OCI-M1 (cell line): Measurements from ENCODE around the gene ME3.

Experiments used
- DNase-seq: peaks from one replicate; lab custom pipeline; 2025; lab: John Stamatoyannopoulos, UW

ME3 gene

DNA sequence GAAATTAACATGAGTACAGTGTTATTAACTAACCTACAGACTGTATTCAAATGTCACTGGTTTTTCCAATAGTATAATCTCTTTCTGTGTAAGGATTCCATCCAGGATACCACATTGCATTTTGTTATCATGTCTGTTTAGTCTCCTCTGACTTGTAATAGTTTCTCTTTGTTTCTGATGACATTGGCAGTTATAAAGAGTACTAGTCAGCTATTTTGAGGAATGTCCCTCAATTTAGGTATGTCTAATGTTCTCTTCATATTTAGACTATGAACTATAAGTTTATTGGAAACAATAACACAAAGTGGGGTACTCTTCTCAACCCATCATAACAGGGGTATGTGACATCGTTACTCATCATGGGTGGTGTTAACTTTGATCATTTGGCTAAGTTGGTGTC lies 20.3 kb upstream of the ME3 start:
- DNase-seq, result no peak

DNA sequence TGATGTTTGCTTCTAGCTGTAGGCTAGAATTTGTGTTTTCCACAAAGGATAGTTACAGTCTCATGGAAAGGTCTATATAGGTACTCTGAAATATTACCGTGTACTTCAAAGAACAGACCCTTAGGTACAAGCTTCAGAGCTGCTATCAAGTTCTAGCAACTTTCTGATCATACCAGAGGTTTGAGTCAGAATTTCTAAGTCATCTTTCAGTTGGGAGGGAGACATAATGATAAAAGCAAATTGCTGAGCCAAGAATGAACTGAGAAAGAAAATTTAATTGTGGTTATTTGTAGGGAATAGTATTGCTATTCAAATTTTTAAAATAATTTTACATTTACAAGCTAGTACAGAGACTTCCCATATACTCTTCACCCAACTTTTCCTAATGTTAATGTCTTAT lies 19.9 kb upstream of the ME3 start:
- DNase-seq, result no peak

DNA sequence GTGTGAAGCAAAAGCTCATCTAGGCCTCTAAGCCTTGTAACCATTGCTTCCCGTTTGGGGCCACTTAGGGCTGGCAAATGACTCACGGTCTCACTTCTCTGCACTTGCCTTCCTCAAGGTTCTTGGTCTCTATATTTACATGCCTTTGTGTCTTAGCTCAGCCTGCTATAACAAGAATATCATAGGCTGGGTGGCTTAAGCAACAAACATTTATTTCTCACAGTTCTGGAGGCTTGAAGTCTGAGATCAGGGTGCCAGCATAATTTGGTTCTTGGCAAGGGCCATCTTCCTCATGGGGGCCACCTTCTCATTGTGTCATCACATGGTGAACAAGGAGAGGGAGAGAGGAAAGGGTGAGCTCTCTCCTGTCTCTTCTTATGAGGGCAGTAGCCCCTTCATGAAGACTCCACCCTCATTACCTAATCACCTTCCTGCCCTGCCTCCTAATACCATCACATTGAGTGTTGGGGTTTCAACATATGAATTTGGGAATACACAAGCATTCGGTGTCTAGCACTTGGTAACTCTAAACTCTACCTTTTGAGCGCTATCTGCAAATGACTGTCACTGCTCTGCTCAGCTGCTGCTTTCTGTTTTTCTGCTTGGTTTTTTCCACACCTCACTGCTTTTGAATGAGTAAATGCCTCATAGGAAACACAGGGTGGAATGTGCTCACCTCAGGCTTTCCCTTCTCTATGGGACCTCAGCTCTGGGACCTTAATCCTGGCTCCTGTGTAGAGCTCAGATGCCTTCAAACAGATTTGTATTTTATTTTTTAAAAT lies 16.2 kb upstream of the ME3 start:
- DNase-seq, result peak; percentile 91

DNA sequence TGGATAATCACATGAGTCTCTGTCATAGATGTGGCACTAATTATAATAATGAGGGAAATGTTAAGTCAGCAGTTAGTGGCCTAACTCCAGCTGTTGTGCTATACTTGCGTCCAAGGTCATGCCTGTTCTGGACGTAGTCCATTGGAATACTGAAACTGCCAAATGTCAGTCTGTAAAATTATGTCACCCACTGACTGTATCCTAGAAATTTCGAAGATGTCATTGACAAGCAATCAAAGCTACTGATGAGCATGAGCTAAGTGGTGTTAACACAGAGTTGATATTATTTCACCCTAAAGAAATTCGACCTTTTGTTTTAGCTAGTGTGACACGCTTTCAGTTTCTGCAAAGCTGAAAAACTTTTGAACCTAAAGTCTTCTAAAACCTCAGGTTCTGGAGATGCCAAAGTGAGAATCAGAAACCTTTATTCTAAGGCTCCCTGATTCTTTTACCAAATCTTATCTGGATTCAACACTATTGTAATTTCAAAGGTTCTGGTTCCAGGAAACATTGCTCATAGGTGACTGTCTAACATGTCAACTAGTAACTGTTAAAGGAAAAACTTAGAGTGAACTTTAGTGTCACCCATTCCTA lies 14.9 kb upstream of the ME3 start:
- peak; percentile 68 for DNase-seq

DNA sequence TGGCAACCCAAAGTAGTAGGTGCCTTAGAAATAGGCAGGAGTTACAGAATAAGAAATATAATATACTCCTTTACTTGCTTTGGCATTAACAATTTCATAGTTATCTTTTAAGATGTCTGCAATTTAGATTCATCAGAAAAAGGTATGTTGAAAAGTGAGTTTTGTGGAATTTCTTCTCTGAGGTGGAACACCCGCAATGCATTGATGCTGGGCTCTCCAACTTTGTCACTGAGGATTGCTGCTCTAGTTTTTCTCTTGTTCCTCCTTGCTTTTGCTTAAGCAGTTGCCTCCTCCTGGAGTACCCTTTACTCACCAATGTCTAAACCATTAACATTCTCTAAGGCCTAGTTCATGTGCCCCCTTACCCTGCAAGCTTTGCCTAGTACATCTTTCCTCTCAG lies 14.1 kb upstream of the ME3 start:
- no peak for DNase-seq

DNA sequence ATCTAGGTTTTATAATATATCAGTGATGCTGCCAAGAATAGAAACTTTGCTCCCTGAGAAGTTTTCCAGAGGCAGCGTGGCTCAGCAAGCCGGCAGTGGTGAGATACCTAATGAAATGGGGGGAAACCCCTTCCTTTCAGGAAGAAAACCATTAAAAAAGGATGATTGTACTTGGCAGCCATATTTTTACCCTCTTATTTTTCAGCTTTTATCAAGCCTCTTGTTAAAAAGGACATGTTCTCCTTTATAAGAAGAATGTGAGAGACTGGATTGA lies 9.0 kb upstream of the ME3 start:
- no peak for DNase-seq

DNA sequence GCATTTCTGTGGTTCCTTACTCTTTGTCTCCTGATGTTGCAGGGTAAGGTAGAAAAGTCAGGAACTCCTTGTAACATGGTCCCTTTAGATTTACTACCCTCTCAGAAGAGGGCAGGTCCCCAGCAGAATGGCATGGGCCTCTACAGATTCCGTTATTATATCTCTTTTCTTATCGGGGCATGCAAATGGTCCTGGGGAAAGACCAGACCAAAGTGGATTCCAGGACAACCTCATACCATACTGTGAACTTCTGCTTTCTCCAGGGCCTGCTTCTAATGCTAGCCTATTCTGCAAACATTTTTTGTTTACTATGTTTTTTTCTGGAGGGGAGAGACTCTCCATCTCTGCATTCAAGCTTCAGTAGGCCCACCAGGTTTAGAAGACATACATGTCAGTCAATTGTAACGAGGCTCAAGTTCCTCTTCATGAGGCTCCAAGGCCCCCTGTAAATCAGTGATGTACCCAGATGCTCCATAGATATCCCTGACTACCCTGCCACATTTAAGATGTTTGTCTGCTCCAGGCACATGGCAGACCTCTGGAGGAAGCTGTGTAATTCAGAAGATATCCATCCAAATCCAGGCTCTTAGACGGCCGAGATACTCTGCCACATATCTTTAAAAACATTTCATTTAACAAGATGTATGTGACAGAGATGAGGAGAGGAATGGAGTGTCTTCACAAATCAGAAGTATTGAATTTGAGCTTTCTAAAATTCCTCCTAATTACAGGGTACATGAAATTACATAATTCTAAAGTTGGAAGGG lies 8.5 kb upstream of the ME3 start:
- DNase-seq, result peak; percentile 95

DNA sequence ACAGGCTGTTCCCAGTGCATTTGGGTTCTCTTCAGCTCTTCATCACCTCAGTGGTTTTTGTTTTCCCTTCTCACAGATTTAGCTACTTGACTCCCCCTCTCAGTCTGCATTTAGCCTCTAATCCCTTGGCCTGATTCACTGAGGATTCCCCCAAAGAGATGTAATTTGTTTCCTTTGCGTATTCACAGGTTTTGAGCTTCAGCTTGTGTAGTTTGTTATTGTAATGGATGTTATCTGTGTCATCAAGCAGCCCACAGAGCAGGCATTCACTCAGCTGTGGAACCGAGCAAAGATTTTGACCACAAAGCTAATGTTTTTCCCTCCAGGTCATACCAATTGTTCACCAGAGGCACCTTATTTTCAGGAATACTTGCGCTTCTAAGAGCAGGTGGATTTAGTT lies 6.4 kb upstream of the ME3 start:
- DNase-seq, result no peak

DNA sequence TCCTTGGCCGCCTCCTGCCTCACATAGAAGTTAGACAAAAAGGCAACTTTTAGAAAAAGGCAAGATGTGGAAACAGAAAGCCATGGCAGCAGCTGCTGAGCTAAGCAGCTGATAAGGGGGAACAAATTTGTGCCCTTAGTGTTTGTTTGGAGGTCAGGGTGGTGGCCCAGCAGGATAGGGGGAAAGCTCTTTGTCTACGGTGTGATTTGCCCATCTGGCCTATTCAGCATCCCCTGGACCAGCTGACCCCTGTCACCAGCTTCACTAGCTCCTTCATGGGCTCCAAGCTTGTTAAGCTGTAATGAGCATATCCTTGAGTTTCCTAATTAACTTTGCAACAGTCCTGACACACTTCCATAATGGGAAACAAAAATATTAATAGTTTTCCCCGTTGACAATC lies 5.9 kb upstream of the ME3 start:
- DNase-seq, result peak; percentile 67

DNA sequence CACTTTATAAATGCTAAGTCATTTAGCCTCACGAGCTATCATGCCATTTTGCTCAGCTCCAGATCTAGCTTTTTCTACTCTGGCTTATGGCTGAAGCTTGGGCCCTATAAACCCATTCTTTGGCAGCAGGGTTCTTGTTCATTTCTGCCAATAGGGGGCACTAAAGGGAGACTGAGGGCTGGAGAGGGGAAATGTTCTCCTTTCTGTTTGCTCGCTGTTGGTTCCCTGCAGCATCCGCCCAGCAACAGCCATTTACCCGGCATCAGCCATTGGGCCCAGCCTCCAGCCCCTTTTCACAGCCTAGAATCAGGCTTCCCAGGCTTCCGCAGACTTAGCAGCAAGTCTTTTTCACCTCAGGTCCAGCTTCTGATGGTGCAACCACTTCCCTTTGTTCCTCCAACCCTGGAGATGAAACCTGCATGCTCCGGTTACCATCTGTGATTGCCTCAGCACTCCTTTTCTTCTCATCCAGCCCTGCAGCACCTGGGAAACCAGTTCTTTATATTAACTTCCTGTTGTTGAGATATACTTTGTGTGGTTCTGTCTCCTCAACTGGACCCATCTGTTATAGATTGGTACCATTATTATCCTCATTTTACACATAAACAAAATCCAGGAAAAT lies 4.2 kb upstream of the ME3 start:
- DNase-seq, result peak; percentile 98

DNA sequence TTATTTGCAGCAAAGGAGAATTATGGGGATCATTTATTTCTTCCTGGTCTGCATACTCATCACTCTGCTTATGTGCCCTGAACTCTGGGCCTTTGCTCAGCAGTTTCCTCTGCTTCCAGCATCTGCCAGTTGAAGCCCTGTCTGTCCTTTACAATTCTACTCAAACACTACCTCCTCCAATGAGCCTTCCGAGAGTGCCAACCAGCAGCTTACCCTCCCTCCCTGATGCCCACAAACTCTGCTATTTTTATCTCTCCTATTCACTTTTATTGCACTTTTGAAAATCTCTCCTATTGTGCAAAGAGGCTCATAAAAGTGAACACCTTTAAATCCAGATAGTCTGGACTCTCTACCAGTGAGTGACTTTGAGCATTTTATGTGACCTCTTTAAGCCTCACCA lies 3.6 kb upstream of the ME3 start:
- no peak for DNase-seq

DNA sequence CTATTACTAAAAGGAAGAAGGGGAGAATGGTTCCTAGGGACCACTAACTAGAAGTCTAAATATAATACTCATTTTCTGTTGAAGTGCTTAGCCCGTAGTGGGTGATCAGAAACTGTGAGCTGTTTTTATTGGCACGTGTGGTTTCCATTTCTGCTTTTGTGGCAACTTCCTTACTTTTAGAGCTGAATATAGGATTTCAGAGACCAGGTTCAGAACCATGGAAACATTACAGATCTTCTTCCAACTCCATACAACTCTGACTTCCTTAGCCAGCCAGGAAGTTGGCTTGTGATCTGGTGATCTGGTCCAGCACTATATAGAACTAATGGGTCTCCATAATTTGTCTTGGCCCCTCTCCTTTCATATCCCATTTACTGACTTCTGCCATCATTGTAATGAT lies 2.6 kb upstream of the ME3 start:
- DNase-seq, result peak; percentile 64

DNA sequence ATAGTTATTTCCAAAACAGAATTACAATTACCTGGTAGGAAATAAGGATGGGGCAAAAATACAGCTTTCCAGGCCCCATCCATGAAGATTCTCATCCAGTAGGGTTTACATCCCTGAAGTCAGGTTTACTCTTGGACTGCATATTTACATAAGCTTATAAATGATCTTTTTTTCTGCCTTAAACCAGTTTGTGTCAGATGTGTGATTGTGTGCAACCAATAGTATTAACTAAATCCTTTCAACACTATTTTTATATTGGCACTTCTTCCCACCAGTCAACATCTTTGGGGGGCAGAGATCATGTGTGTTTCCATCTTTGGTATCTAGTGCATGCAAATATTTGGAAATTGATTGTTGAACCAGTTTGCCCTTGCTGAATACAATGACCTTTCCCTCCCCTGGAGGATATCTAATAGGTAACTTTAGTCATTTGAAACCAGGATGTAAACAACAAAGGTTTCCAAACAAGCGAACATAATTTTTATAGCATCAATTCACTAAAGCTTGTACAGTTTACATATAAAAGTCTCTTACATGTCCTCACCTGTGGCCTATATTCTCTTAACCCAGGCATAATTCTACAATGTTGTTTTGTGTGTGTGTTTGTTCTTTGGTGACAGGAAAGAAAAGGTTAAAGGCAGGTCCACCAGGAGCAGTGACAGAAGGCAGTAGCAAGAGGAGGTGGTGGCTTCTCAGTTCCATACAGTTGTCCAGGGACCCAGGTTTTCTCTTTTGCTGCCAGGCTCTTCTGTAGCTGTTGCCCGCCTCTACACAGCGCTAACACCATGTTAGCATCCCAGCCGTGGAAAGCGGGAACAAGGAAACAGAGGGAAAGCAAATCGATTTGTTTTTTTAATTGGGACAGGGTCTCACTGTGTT lies 1.7 kb upstream of the ME3 start:
- DNase-seq, result no peak

DNA sequence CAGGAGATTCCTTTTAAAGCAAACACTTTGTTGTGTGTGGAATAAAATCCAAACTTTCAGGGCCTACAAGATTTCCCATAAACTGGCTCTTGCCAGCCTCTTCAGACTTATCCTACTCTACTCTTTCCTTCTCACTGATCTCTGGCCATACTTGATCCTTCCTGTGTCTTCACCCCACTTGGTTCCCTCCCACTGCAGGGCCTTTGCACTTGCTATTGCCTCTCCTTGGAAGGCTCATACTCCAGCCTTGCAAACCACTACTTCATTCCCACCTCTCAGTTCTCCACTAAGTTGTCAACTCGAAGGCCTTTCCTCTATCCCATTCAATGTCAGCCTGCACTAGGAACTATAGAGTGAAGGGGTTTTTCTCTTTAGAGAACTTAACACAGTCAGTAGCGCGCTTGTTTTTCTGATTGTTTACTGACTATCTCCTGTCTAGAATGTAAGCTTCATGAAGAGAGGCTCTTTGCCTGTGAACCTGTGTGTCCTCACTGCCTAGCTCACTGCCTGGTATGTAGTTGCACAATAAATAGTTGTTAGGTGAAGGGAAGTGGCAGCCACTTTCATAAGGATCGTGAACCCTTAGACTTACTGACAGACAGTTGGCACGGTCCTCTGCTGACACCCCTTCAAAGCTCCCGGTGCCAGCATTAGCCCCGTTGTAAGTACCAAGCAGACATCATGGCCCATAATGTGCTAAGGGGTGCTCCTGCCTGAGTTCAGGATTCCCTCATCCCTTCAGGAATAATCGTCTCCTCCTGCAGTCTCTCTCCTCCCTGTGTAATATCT lies 833 bp upstream of the ME3 start:
- no peak for DNase-seq

DNA sequence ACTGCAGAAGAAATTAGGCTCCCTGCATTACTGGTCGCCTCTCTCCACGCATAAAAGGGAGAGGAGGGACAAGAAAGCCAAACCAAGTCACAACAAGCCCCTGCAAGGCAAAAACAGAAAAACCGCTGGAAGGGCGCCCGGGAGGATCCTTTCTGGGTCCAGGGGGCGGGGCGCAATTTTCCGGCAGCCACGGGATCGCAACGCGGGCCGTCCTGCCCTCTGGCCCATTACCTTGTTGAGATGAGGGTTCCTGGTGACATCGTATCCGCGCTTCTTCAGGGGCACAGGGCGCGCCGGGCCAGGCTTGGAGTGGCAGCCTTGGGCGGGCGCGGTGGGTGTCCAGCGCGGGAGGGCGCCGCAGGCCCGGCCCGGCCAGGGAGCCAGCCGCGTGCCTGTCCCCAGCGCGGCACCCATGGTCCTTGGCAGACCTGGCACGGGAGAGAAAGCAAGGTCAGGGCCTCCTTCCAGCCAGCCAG lies 847 bp downstream of the ME3 start:
- peak; percentile 85 for DNase-seq

DNA sequence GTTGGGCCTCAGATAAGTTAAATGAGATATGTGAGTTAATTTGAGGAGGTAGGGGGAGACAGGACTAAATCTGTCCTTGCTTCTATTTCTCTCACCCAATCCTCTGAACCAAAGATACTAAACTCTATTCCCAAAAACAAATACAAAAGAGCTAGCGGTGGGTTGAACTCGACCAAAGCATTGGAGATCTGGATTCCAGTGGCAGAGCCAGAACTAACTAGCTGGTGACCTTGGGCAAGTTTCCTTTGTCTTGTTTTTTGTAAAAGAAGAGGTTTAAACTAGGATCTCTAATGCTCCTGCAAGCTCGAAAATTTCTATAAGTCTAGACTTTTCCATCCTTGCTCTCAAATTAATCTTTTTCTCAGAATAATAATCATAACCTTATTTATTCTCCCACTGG lies 1.5 kb downstream of the ME3 start:
- no peak for DNase-seq

DNA sequence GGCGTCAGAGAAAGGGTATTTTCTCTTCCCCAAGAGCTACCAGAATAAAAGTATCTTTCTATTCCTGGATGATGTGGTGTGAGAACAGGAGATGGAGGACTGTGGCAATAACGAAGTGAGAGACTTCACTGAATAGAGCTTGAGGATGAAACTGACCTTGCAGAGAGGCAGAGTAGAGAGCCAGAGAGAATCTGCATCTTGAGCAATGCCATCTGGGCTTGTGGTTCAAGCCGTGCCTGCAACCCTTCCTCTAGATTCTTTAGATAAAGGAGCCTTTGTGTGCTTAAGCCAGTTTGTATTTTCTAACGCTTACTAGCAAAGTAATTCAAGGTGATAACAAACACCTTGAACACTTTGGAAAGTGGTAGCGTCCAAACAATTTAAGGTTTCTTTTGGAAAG lies 2.2 kb downstream of the ME3 start:
- peak; percentile 75 for DNase-seq

DNA sequence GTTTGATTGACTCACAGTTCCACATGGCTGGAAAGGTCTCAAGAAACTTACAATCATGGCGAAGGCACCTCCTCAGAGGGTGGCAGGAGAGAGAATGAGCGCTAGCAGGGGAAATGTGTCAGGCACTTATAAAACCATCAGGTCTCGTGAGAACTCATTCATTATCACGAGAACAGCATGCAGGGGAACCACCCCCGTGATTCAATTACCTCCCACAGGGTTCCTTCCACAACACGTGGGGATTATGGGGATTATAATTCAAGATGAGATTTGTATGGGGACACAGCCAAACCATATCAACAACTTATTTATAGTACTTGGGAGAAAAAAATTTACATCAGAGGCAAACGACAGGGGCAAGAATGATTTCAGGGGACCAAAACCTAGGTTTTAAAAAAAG lies 3.0 kb downstream of the ME3 start:
- no peak for DNase-seq

DNA sequence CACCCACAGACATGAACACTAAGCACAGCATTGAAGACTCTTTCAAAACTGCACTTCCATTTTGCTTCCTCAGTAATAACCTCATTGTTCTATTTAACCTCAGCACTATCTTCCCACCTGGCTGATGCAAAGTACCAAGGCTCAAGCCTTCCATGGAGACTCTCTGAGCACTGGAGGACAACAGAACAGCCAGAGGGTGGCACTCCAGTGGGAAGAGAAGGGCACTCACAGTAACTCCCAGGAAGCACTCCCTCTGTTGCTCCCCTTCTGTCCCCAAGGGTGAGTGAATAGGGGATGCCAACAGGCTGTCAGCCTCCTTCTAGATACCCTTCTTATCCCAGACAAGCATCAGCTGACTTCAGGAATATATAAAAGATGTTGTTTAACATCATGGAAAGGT lies 3.5 kb downstream of the ME3 start:
- no peak for DNase-seq

DNA sequence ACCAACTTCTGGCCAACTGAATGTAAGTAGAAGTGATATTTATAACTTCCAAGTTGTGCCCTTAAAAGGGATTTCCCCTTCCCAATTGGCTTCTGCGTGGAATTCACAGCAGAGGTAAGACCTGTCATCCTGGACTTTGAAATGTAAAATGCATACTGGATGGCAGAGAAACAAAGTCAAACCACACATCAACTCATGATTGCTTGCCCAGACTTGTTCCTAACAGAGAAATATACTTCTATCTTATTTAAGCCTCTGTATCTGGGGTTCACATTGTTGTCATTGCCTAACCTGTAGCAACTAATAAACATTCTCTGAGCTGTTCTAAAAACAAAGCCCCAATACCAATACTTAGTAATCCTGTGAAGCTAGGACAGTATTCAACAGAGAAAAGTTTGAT lies 6.2 kb downstream of the ME3 start:
- DNase-seq, result no peak

DNA sequence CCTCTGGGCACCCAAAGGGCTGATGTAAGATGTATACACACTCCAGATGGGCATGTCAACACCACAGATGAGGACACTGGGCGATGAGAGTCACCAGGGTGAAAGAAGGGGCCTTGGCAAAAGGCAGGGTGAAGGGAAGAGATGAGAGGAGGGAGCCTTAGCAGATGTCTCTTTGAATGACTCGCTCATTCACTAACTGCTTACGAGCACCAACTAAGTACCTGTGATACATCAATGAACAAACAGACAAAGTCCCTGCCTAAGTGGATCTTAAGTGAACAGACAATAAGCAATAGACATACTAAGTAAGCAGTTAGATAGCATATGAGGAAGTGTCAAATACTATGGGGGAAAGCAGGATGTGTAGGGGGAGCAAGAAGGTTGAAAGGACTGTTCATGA lies 7.5 kb downstream of the ME3 start:
- DNase-seq, result no peak
